ENCODE data around the gene B4GALT6.

B4GALT6 gene

DNA sequence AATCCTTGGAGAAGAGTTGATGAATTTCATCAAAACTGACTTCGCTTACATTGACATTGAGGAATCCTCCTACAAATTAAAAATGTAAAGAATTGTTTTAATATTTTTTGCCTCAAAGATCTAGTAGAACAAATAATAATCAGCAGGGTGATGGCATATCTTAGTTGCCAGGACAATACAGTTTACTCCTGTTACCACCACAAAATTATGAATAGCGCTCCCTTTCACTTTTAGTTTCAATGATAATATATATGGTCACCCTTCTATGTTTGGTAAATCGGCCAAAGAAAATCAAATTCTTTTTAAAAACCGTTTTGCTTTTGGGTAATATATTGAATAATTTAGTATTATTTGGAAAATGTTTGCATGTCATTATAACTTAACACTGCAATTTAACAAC, 39.0 kb downstream of the B4GALT6 start:
- Histone ChIP-seq H3K9ac (ENCODE audit: low read length) (no peak overlapping the region), H3K4me3 (ENCODE audit: low read depth in 1 of 2, low read length in 2 of 2) (no peak overlapping the region), H3K4me1 (ENCODE audit: insufficient read depth, low read length) (no peaks in the 10 kb centered on the region), H3K36me3 (ENCODE audit: insufficient read depth, low read length) (no peaks in the 10 kb centered on the region), H3K9me3 (ENCODE audit: low read length) (no peaks in the 10 kb centered on the region), H3K27ac (ENCODE audit: low read depth, low read length) (no peak overlapping the region), H3K27me3 (ENCODE audit: control insufficient read depth in 1 of 2, insufficient read depth in 2 of 2, low read length in 2 of 2) (no peaks in the 10 kb centered on the region)

DNA sequence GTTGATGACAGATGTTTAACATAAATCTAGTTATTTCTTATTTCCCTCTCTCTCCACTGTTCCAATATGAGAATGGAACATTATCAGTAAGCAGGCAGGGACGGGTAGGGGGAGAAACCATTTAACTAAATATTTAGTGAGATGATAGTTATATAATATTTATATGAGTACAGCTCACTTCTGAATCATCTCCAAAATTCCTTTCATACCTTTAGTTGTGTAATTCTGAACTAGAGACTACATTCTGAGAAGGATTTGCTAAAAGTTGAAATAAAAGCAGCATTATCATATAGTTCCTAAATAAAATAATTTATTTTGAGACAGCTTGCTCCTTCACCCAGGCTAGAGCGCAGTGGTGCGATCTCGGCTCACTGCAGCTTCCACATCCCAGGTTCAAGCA, 41.4 kb downstream of the B4GALT6 start:
- H3K4me3 ChIP-seq (ENCODE audit: low read depth in 1 of 2, low read length in 2 of 2): no peak overlapping the region
- no peaks in the 10 kb centered on the region for H3K9me3 ChIP-seq (ENCODE audit: low read length)
- no peaks in the 10 kb centered on the region for H3K4me1 ChIP-seq (ENCODE audit: insufficient read depth, low read length)
- no peak overlapping the region for H3K27ac ChIP-seq (ENCODE audit: low read depth, low read length)
- H3K36me3 ChIP-seq (ENCODE audit: insufficient read depth, low read length): no peaks in the 10 kb centered on the region
- no peak overlapping the region for H3K9ac ChIP-seq (ENCODE audit: low read length)
- no peaks in the 10 kb centered on the region for H3K27me3 ChIP-seq (ENCODE audit: control insufficient read depth in 1 of 2, insufficient read depth in 2 of 2, low read length in 2 of 2)

- H3K27ac ChIP-seq (ENCODE audit: low read depth, low read length): no peak overlapping the region
- no peaks in the 10 kb centered on the region for H3K36me3 ChIP-seq (ENCODE audit: insufficient read depth, low read length)
- no peak overlapping the region for H3K9ac ChIP-seq (ENCODE audit: low read length)
- H3K4me3 ChIP-seq (ENCODE audit: low read depth in 1 of 2, low read length in 2 of 2): no peak overlapping the region
- no peaks in the 10 kb centered on the region for H3K27me3 ChIP-seq (ENCODE audit: control insufficient read depth in 1 of 2, insufficient read depth in 2 of 2, low read length in 2 of 2)
- H3K4me1 ChIP-seq (ENCODE audit: insufficient read depth, low read length): no peaks in the 10 kb centered on the region
- H3K9me3 ChIP-seq (ENCODE audit: low read length): no peaks in the 10 kb centered on the region
These were observed 46.9 kb downstream of the B4GALT6 start for GRCh38 chr18:31637445-31637844.

- no peak overlapping the region for H3K9ac ChIP-seq (ENCODE audit: low read length)
- no peaks in the 10 kb centered on the region for H3K27me3 ChIP-seq (ENCODE audit: control insufficient read depth in 1 of 2, insufficient read depth in 2 of 2, low read length in 2 of 2)
- H3K4me1 ChIP-seq (ENCODE audit: insufficient read depth, low read length): no peaks in the 10 kb centered on the region
- H3K9me3 ChIP-seq (ENCODE audit: low read length): no peaks in the 10 kb centered on the region
- no peak overlapping the region for H3K4me3 ChIP-seq (ENCODE audit: low read depth in 1 of 2, low read length in 2 of 2)
- no peaks in the 10 kb centered on the region for H3K36me3 ChIP-seq (ENCODE audit: insufficient read depth, low read length)
- no peak overlapping the region for H3K27ac ChIP-seq (ENCODE audit: low read depth, low read length)
These were observed 48.0 kb downstream of the B4GALT6 start for GRCh38 chr18:31636387-31636786.

DNA sequence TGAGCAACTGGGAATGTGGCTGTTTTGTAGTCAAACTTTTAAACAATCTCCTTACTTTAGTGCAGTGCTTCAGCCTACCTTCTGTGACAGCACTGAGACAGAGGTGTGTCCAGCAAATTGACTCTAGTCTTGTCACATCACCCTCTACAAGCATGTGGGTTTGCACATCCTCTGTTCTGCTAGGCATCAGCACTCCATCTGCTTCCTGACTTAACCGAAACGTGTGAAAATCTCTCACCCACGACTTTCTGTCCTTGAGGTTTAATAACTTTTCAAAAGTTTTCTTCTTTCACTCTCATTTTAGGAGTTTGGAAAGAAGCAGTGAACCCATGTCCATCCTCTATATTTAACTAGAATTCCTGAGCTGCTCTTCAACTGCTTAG, 50.1 kb downstream of the B4GALT6 start:
- Histone ChIP-seq H3K36me3 (ENCODE audit: insufficient read depth, low read length) (no peaks in the 10 kb centered on the region), H3K4me3 (ENCODE audit: low read depth in 1 of 2, low read length in 2 of 2) (no peak overlapping the region), H3K9ac (ENCODE audit: low read length) (no peak overlapping the region), H3K27ac (ENCODE audit: low read depth, low read length) (no peak overlapping the region), H3K27me3 (ENCODE audit: control insufficient read depth in 1 of 2, insufficient read depth in 2 of 2, low read length in 2 of 2) (no peaks in the 10 kb centered on the region), H3K9me3 (ENCODE audit: low read length) (no peaks in the 10 kb centered on the region), H3K4me1 (ENCODE audit: insufficient read depth, low read length) (no peaks in the 10 kb centered on the region)

- Histone ChIP-seq H3K36me3 (ENCODE audit: insufficient read depth, low read length) (no peaks in the 10 kb centered on the region), H3K27me3 (ENCODE audit: control insufficient read depth in 1 of 2, insufficient read depth in 2 of 2, low read length in 2 of 2) (no peaks in the 10 kb centered on the region), H3K4me3 (ENCODE audit: low read depth in 1 of 2, low read length in 2 of 2) (no peak overlapping the region), H3K9me3 (ENCODE audit: low read length) (no peaks in the 10 kb centered on the region), H3K4me1 (ENCODE audit: insufficient read depth, low read length) (no peaks in the 10 kb centered on the region), H3K27ac (ENCODE audit: low read depth, low read length) (no peak overlapping the region), H3K9ac (ENCODE audit: low read length) (no peak overlapping the region)
These were observed 50.7 kb downstream of the B4GALT6 start for GRCh38 chr18:31633392-31634330.

- H3K9ac ChIP-seq (ENCODE audit: low read length): no peak overlapping the region
- no peaks in the 10 kb centered on the region for H3K9me3 ChIP-seq (ENCODE audit: low read length)
- H3K36me3 ChIP-seq (ENCODE audit: insufficient read depth, low read length): no peaks in the 10 kb centered on the region
- H3K4me3 ChIP-seq (ENCODE audit: low read depth in 1 of 2, low read length in 2 of 2): no peak overlapping the region
- no peaks in the 10 kb centered on the region for H3K4me1 ChIP-seq (ENCODE audit: insufficient read depth, low read length)
- H3K27ac ChIP-seq (ENCODE audit: low read depth, low read length): no peak overlapping the region
- H3K27me3 ChIP-seq (ENCODE audit: control insufficient read depth in 1 of 2, insufficient read depth in 2 of 2, low read length in 2 of 2): no peaks in the 10 kb centered on the region
These were observed 52.0 kb downstream of the B4GALT6 start for GRCh38 chr18:31632356-31632755.

- H3K4me1 ChIP-seq (ENCODE audit: insufficient read depth, low read length): no peaks in the 10 kb centered on the region
- no peaks in the 10 kb centered on the region for H3K36me3 ChIP-seq (ENCODE audit: insufficient read depth, low read length)
- no peak overlapping the region for H3K27ac ChIP-seq (ENCODE audit: low read depth, low read length)
- H3K4me3 ChIP-seq (ENCODE audit: low read depth in 1 of 2, low read length in 2 of 2): no peak overlapping the region
- H3K9me3 ChIP-seq (ENCODE audit: low read length): no peaks in the 10 kb centered on the region
- no peak overlapping the region for H3K9ac ChIP-seq (ENCODE audit: low read length)
- H3K27me3 ChIP-seq (ENCODE audit: control insufficient read depth in 1 of 2, insufficient read depth in 2 of 2, low read length in 2 of 2): no peaks in the 10 kb centered on the region
These were observed 52.9 kb downstream of the B4GALT6 start for GRCh38 chr18:31631526-31631925.

DNA sequence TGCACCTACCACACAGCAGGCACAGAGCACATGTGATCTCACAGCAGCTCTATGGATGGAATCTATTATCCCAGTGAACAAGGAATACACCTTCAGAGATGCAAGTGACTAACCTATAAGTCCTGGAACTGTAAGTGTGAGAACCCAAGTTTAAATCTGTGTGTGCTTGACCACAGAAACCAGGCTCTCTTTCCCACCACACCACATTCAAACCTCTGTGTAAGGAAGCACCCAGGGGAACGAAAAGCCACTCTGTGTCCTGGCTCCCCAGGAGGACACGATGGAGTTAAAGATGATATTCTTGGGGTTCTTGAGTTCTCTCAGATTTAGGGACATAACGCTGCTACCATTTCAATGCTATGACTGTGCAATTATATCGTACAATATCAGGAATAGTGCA, 53.8 kb downstream of the B4GALT6 start:
- H3K36me3 ChIP-seq (ENCODE audit: insufficient read depth, low read length): no peaks in the 10 kb centered on the region
- no peaks in the 10 kb centered on the region for H3K27me3 ChIP-seq (ENCODE audit: control insufficient read depth in 1 of 2, insufficient read depth in 2 of 2, low read length in 2 of 2)
- H3K27ac ChIP-seq (ENCODE audit: low read depth, low read length): no peak overlapping the region
- H3K9me3 ChIP-seq (ENCODE audit: low read length): no peaks in the 10 kb centered on the region
- H3K9ac ChIP-seq (ENCODE audit: low read length): no peak overlapping the region
- no peak overlapping the region for H3K4me3 ChIP-seq (ENCODE audit: low read depth in 1 of 2, low read length in 2 of 2)
- H3K4me1 ChIP-seq (ENCODE audit: insufficient read depth, low read length): no peaks in the 10 kb centered on the region

- no peaks in the 10 kb centered on the region for H3K9me3 ChIP-seq (ENCODE audit: low read length)
- no peak overlapping the region for H3K4me3 ChIP-seq (ENCODE audit: low read depth in 1 of 2, low read length in 2 of 2)
- no peak overlapping the region for H3K9ac ChIP-seq (ENCODE audit: low read length)
- no peak overlapping the region for H3K27ac ChIP-seq (ENCODE audit: low read depth, low read length)
- no peaks in the 10 kb centered on the region for H3K36me3 ChIP-seq (ENCODE audit: insufficient read depth, low read length)
- H3K4me1 ChIP-seq (ENCODE audit: insufficient read depth, low read length): no peaks in the 10 kb centered on the region
- H3K27me3 ChIP-seq (ENCODE audit: control insufficient read depth in 1 of 2, insufficient read depth in 2 of 2, low read length in 2 of 2): no peaks in the 10 kb centered on the region
These were observed 58.0 kb downstream of the B4GALT6 start for GRCh38 chr18:31626409-31626808.

- Histone ChIP-seq H3K27ac (ENCODE audit: low read depth, low read length) (no peak overlapping the region), H3K36me3 (ENCODE audit: insufficient read depth, low read length) (no peaks in the 10 kb centered on the region), H3K9ac (ENCODE audit: low read length) (no peak overlapping the region), H3K9me3 (ENCODE audit: low read length) (no peaks in the 10 kb centered on the region), H3K4me1 (ENCODE audit: insufficient read depth, low read length) (no peaks in the 10 kb centered on the region), H3K27me3 (ENCODE audit: control insufficient read depth in 1 of 2, insufficient read depth in 2 of 2, low read length in 2 of 2) (no peaks in the 10 kb centered on the region), H3K4me3 (ENCODE audit: low read depth in 1 of 2, low read length in 2 of 2) (no peak overlapping the region)
These were observed 59.3 kb downstream of the B4GALT6 start for GRCh38 chr18:31624892-31625640.

Data from muscle layer of colon (tissue), 2 donors.